Keratinocyte (primary cell): Measurements from ENCODE around the gene NCAPD3.

Source experiments
- EZH2 ChIP-seq: IDR thresholded peaks from one replicate; pipeline ENCODE4 v1.6.1; 2012; ENCODE audit warnings: inconsistent platforms, mild to moderate bottlenecking, low read length, moderate library complexity
- TF ChIP-seq, protein P1 (sequence below), 3 experiments: IDR thresholded peaks in 1 of 3; conservative IDR thresholded peaks in 1 of 3; optimal IDR thresholded peaks in 1 of 3; 2 replicates in 2 of 3; 3 replicates in 1 of 3; pipeline versions ENCODE3 to v1.5.1; 2011; ENCODE audit warnings: low read length in 3 of 3, mild to moderate bottlenecking in 3 of 3, moderate library complexity in 2 of 3, control low read depth in 1 of 3, inconsistent platforms in 1 of 3; ENCODE audit not compliant: insufficient read depth in 2 of 3; ENCODE audit errors: extremely low read depth in 1 of 3

DNA sequence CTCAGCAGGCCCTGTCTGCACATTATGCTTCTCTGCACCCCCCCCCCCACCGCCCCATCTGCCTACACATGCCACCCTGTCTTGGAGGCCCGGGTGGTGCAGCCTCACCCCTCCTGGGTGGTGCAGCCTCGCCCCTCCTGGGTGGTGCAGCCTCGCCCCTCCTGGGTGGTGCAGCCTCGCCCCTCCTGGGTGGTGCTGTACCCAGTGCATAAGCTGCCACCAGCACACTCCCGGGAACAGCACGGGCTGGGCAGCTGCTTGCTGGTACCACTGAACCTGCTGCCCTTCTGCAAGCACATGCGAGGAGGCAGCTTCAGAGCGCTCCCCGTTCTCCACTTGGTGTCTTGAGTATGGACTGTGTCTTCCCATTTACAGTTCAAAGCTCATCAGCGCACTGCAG lies 69.3 kb downstream of the NCAPD3 start:
- TF ChIP-seq, protein P1, sequence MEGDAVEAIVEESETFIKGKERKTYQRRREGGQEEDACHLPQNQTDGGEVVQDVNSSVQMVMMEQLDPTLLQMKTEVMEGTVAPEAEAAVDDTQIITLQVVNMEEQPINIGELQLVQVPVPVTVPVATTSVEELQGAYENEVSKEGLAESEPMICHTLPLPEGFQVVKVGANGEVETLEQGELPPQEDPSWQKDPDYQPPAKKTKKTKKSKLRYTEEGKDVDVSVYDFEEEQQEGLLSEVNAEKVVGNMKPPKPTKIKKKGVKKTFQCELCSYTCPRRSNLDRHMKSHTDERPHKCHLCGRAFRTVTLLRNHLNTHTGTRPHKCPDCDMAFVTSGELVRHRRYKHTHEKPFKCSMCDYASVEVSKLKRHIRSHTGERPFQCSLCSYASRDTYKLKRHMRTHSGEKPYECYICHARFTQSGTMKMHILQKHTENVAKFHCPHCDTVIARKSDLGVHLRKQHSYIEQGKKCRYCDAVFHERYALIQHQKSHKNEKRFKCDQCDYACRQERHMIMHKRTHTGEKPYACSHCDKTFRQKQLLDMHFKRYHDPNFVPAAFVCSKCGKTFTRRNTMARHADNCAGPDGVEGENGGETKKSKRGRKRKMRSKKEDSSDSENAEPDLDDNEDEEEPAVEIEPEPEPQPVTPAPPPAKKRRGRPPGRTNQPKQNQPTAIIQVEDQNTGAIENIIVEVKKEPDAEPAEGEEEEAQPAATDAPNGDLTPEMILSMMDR (optimal IDR thresholded peaks at IDR 0.05 in 1 of 3, IDR thresholded peaks at IDR 0.05 in 1 of 3, conservative IDR thresholded peaks at IDR 0.05 in 1 of 3; ENCODE audit: extremely low read depth in 1 of 3, insufficient read depth in 2 of 3, low read length in 3 of 3): no peak
- no peak for TF ChIP-seq EZH2
